ENCODE data around the gene CUEDC2.

DNA sequence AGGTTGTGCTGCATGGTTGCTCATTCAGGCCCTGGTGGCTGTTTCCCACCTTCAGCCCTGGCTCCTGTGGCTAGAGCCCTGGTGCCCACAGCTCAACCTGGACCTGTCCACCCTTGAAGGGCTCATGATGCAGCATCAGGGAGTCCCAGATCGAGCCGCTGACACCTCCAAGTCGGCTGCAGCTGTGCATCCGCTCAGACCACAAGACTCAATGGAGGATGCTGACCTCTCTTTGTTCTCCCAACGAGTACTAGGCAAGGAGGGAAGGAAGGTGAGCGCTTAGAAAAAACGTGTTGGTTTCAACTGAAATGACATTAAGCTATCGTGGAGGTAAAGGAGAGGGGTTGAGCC is 28.4 kb upstream of the CUEDC2 start:
- TF ChIP-seq, protein P1, sequence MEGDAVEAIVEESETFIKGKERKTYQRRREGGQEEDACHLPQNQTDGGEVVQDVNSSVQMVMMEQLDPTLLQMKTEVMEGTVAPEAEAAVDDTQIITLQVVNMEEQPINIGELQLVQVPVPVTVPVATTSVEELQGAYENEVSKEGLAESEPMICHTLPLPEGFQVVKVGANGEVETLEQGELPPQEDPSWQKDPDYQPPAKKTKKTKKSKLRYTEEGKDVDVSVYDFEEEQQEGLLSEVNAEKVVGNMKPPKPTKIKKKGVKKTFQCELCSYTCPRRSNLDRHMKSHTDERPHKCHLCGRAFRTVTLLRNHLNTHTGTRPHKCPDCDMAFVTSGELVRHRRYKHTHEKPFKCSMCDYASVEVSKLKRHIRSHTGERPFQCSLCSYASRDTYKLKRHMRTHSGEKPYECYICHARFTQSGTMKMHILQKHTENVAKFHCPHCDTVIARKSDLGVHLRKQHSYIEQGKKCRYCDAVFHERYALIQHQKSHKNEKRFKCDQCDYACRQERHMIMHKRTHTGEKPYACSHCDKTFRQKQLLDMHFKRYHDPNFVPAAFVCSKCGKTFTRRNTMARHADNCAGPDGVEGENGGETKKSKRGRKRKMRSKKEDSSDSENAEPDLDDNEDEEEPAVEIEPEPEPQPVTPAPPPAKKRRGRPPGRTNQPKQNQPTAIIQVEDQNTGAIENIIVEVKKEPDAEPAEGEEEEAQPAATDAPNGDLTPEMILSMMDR (conservative IDR thresholded peaks at IDR 0.05 in 1 of 2, IDR thresholded peaks at IDR 0.05 in 1 of 2; ENCODE audit: extremely low read depth in 1 of 2, insufficient read depth in 1 of 2, low read depth in 1 of 2, low read length in 2 of 2), result no peak
- no peak for TF ChIP-seq EZH2 (IDR thresholded peaks at IDR 0.05; ENCODE audit: borderline replicate concordance, low read length)

Measured in mammary epithelial cell (primary cell).